Spleen (tissue), 7 donors: ENCODE data around the gene SMO.

Experiments used
- CTCF ChIP-seq, 11 experiments: fragments of 200-600 bp in 7 of 11; fragments of 450-650 bp in 4 of 11; sonication (generic) in 4 of 11; IDR thresholded peaks in 8 of 11; conservative IDR thresholded peaks in 3 of 11; 1 replicate in 7 of 11; 2 replicates in 4 of 11; pipeline versions ENCODE4 v1.4.0 to v1.8.0; 2016 to 2021; ENCODE audit warnings: antibody characterized with exemption in 11 of 11, inconsistent platforms in 4 of 11, mild to moderate bottlenecking in 1 of 11
- POLR2A ChIP-seq, 3 donors: fragments of 450-650 bp; IDR thresholded peaks; one replicate each; pipeline ENCODE4 v1.5.1; 2017; ENCODE audit warnings: antibody characterized with exemption in 3 of 3, mild to moderate bottlenecking in 1 of 3
- POLR2AphosphoS5 ChIP-seq, 3 donors: sonication (generic); formaldehyde crosslinking; IDR thresholded peaks; one replicate each; pipeline ENCODE4 v1.5.1; 2017; ENCODE audit warnings: antibody characterized with exemption in 3 of 3
- donor health status: DM: no; HTN: no; CAD: no; lungs with moderate emphysema.
- donor health status: DM: no; HTN: no; CAD: no.
- donor health status: DM: no; HTN: no; CAD: no.

GRCh38 chr7:129191272-129191671 lies 2.8 kb downstream of the SMO start:
- TF ChIP-seq CTCF (IDR thresholded peaks at IDR 0.05 in 8 of 11, conservative IDR thresholded peaks at IDR 0.05 in 3 of 11) (no peak), POLR2AphosphoS5 (IDR thresholded peaks at IDR 0.05) (no peak), POLR2A (IDR thresholded peaks at IDR 0.05) (no peak)
